Mucosa of descending colon (tissue), 3 donors: ENCODE data around the gene TMEM69. TPM values are rescaled to one million over a fixed set of nuclear protein-coding genes. Genes with fewer than 3 reads are reported as not detected.
"Not testable (repeated sequence)": the region's sequence is repeated elsewhere in the genome, so short reads cannot be mapped to it uniquely, and the experiment has no call there.

Source experiments
- ATAC-seq: fragments of 200-7000 bp; cut with Tn5 transposase; one replicate; pipeline ENCODE4 v1.9.1; 2020; ENCODE audit warnings: mild to moderate bottlenecking, moderate library complexity
- DNase-seq, 3 donors: peaks; one replicate each; pipeline ENCODE4 v3.0.0-alpha.2; 2020
- H3K36me3 ChIP-seq: fragments of 200-600 bp; one replicate; pipeline ENCODE4 v1.8.0; 2021; ENCODE audit warnings: low read depth, mild to moderate bottlenecking
- H3K4me1 ChIP-seq: fragments of 200-600 bp; one replicate; pipeline ENCODE4 v1.8.0; 2021; ENCODE audit warnings: low read depth, mild to moderate bottlenecking
- H3K4me3 ChIP-seq: fragments of 200-600 bp; one replicate; pipeline ENCODE4 v1.8.0; 2021; ENCODE audit warnings: mild to moderate bottlenecking
- H3K9me3 ChIP-seq: fragments of 200-600 bp; one replicate; pipeline ENCODE4 v1.8.0; 2021; ENCODE audit warnings: mild to moderate bottlenecking
- intact Hi-C, 2 donors: fragments of 100-400 bp; cut with DNase I in 1 of 2; cut with micrococcal nuclease in 1 of 2; formaldehyde crosslinking; loops; one replicate each; pipeline versions ENCODE4 v1.11.0 to v1.11.1; 2022; cut with DNase I, micrococcal nuclease
- total RNA-seq, 3 donors: library from RNA; stranded (reverse); fragmentation: NEBNext Ultra II Directional in 2 of 3; extraction: Animal tissue kit (Norgen Biotek cat#: 25700) in 2 of 3; gene quantifications; one replicate each; pipeline versions ENCODE4 v1.2.1 to v1.2.4, GENCODE V29; 2021 to 2023
- TF ChIP-seq, protein P1 (sequence below): fragments of 200-600 bp; IDR thresholded peaks from one replicate; pipeline ENCODE4 v1.8.0; 2022; ENCODE audit warnings: antibody characterized with exemption, mild to moderate bottlenecking
- donor health status: DM: no; HTN: no; CAD: no; lungs with moderate emphysema.
- donor health status: DM: no; HTN: no; CAD: no.
- donor health status: DM: no; HTN: yes; CAD: no.

The TMEM69 gene
- total RNA-seq, 3 donors from 2014 or later, result 17.2 to 25.5 (median 21.4) TPM

DNA sequence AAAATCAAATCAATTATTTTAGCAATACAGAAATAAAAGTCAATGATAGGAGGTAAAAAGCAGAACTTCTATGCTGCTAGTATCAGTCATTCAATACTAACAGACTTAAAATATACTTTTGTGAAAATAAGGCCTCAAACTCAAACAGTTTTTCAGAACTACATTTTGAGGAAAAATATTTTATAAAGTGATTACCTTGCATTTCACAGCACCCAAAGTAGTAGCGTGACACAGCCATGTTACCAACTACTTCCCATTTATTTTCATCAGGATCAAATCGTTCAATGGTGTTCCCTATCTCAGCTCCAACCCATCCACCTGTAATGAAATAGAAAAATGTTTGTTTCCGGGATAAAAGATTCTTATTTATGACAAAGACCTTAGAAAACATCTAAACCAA is 28.7 kb downstream of the TMEM69 start:
- Histone ChIP-seq H3K36me3 (no peaks in the 10 kb centered on the region), H3K4me3 (no peak overlapping the region), H3K4me1 (no peaks in the 10 kb centered on the region), H3K9me3 (no peaks in the 10 kb centered on the region)
- intact Hi-C loops, result no loop called here
- TF ChIP-seq, protein P1, sequence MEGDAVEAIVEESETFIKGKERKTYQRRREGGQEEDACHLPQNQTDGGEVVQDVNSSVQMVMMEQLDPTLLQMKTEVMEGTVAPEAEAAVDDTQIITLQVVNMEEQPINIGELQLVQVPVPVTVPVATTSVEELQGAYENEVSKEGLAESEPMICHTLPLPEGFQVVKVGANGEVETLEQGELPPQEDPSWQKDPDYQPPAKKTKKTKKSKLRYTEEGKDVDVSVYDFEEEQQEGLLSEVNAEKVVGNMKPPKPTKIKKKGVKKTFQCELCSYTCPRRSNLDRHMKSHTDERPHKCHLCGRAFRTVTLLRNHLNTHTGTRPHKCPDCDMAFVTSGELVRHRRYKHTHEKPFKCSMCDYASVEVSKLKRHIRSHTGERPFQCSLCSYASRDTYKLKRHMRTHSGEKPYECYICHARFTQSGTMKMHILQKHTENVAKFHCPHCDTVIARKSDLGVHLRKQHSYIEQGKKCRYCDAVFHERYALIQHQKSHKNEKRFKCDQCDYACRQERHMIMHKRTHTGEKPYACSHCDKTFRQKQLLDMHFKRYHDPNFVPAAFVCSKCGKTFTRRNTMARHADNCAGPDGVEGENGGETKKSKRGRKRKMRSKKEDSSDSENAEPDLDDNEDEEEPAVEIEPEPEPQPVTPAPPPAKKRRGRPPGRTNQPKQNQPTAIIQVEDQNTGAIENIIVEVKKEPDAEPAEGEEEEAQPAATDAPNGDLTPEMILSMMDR, result no peak
- DNase-seq (no peak), ATAC-seq (no peak)

DNA sequence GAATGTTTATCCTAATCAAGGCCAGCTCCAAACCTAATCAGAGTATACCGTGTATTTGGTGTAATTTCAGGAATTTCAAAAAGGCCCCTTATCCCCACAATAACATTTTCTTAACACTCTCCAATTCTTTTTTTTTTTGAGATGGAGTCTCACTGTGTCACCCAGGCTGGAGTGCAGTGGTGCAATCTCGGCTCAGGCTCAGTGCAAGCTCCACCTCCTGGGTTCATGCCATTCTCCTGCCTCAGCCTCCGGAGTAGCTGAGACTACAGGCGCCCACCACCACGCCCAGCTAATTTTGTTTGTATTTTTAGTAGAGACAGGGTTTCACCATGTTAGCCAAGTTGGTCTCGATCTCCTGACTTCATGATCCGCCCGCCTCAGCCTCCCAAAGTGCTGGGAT is 29.4 kb downstream of the TMEM69 start:
- DNase-seq, intact Hi-C loops, H3K9me3 ChIP-seq, H3K4me3 ChIP-seq, H3K36me3 ChIP-seq, ATAC-seq, H3K4me1 ChIP-seq: not testable (repeated sequence)

DNA sequence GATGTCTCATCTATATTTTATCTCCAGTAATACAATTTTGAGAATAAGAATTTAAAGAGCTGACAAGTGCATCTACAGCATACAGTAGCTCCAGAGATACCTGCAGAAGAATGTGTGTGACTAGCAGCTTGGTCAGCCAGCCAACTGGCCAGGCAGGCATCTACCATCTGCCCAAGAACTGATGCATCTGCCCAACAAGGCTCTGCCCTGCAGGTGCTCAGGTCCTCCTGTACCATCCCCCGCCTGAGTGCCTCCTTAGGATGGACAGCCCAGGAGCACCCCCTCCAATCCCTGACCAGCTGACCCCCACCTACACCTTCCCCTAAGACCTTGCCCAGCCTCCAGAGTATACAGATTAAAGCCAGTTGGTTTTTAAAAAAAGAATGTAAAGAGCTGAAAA is 30.3 kb downstream of the TMEM69 start:
- H3K4me1 ChIP-seq, result no peaks in the 10 kb centered on the region
- no peaks in the 10 kb centered on the region for H3K36me3 ChIP-seq
- DNase-seq, result no peak
- TF ChIP-seq, protein P1, result no peak
- H3K9me3 ChIP-seq, result no peaks in the 10 kb centered on the region
- intact Hi-C loops, result no loop called here
- ATAC-seq, result no peak
- no peak overlapping the region for H3K4me3 ChIP-seq

DNA sequence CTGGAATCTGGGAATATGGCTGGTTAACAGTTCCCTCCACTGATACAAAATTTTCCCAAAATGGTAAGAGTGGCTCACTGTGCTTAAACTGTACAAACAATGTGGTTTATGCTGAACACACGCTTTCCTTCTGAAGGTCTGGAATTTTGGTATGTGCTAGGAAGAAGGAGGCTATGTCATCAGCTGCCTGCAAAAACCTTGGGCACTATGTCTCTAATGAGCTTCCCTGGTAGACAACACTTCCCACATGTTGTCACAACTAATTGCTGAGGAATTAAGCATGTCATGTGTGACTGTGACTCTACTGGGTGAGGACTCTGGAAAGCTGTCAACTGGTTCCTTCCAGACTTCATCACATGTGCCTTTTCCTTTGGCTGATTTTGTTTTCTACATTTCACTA is 33.2 kb downstream of the TMEM69 start:
- Histone ChIP-seq H3K36me3 (no peaks in the 10 kb centered on the region), H3K4me3 (no peak overlapping the region), H3K9me3 (no peaks in the 10 kb centered on the region), H3K4me1 (no peaks in the 10 kb centered on the region)
- no peak for ATAC-seq
- no peak for DNase-seq
- TF ChIP-seq, protein P1, result no peak
- intact Hi-C loops, result no loop called here

DNA sequence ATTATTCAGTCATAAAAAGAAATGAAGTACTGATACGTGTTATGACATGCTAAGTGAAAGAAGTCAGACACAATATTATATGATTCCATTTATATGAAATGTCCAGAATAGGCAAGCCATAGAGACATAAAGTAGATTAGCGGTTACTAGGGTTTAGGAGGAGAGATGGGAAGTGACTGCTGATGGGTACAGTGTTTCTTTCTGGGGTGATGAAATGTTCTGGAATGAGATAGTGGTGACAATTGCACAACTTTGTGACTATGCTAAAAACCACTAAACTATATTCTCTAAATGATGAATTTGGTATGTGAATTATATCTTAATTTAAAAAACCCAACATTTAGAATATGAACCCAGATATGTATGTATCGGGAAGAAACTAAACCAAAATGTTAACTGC is 34.8 kb downstream of the TMEM69 start:
- DNase-seq, result no peak
- no peaks in the 10 kb centered on the region for H3K36me3 ChIP-seq
- intact Hi-C loops, result no loop called here
- TF ChIP-seq, protein P1, result no peak
- no peaks in the 10 kb centered on the region for H3K4me1 ChIP-seq
- no peak for ATAC-seq
- no peak overlapping the region for H3K4me3 ChIP-seq
- H3K9me3 ChIP-seq, result no peaks in the 10 kb centered on the region

DNA sequence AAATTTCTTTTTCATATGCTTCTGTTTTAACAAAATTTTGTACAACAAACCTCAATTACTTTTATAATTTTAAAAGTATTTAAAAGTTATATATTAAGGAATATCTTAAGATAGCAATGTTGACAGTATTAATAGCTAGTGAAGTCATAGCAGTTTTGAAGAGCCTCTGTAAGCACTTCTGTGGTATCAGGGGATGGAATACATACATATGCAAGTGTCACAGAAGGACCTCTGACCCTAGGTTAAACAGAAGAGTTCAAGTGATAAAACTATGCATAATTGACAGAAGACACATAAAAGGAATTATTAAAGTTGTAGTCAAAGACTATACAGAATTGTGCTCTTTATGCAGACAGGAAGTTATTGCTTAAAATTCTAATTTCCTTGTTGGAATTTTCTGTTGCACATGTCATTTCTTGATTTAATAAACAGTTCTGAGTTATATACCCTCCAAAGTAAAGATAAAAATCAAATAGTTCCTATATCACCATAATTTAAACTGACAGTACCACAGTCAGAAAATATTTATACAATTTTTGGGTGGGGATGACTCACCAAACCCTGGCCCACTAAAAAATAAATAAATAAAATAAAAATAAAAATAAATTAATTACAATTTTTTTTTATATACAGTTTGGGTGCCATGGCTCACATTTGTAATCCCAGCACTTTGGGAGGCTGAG is 35.4 kb downstream of the TMEM69 start:
- ATAC-seq, result no peak
- intact Hi-C loops, result no loop called here
- DNase-seq, result no peak
- Histone ChIP-seq H3K4me1 (no peaks in the 10 kb centered on the region), H3K4me3 (no peak overlapping the region), H3K36me3 (no peaks in the 10 kb centered on the region), H3K9me3 (no peaks in the 10 kb centered on the region)
- TF ChIP-seq, protein P1, result no peak

DNA sequence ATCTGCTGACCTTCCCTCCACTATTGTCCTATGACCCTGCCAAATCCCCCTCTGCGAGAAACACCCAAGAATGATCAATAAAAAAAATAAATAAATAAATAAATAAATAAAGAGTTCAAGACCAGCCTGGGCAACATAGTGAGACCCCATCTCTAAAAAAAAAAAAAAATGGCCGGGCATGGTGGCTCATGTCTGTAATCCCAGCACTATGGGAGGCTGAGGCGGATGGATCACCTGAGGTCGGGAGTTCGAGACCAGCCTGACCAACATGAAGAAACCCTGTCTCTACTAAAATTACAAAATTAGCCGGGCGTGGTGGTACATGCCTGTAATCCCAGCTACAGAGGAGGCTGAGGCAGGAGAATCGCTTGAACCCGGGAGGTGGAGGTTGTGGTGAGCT is 38.0 kb downstream of the TMEM69 start:
- DNase-seq, intact Hi-C loops, H3K4me3 ChIP-seq, H3K4me1 ChIP-seq, H3K36me3 ChIP-seq, H3K9me3 ChIP-seq, ATAC-seq: not testable (repeated sequence)
